Measurements from ENCODE around the gene FBXO3. TPM values are rescaled to one million over a fixed set of nuclear protein-coding genes. Genes with fewer than 3 reads are reported as not detected.

Gene FBXO3
- total and polyA plus RNA-seq, 9 of the 15 experiments (the other 6 are each of a cell fraction or from before 2014, with no cell fraction given), result 11.6 to 59.3 (median 29.2) TPM

- TF ChIP-seq FOXK1 (CRISPR knock-in tag; IDR thresholded peaks at IDR 0.05; ENCODE audit: borderline replicate concordance) (no peak), SLC30A9 (CRISPR knock-in tag; IDR thresholded peaks at IDR 0.05) (no peak), ETV1 (tag; conservative IDR thresholded peaks at IDR 0.05; ENCODE audit: low read depth) (no peak), NFE2 (IDR thresholded peaks at IDR 0.05; ENCODE audit: low read depth) (peak; percentile 50; the same call in 1 of the 2 replicates), RERE (CRISPR knock-in tag; IDR thresholded peaks at IDR 0.05; ENCODE audit: borderline replicate concordance) (peak; percentile 68; the same call in 1 of the 2 replicates), NCOA4 (IDR thresholded peaks at IDR 0.05; ENCODE audit: partially characterized antibody) (no peak), PHB2 (IDR thresholded peaks at IDR 0.05; ENCODE audit: low read depth) (no peak), BRD4 (IDR thresholded peaks at IDR 0.05) (no peak), NR4A1 (CRISPR knock-in tag; IDR thresholded peaks at IDR 0.05) (no peak), NR4A1 (tag; IDR thresholded peaks at IDR 0.05) (no peak), MECOM (CRISPR knock-in tag; IDR thresholded peaks at IDR 0.05) (peak; percentile 23; the same call in 1 of the 2 replicates), ID3 (CRISPR knock-in tag; IDR thresholded peaks at IDR 0.05) (no peak), ID3 (tag; IDR thresholded peaks at IDR 0.05) (peak; percentile 72; the same call in 1 of the 2 replicates), CCNT2 (IDR thresholded peaks at IDR 0.05; ENCODE audit: borderline replicate concordance, extremely low read depth, insufficient read length, low read depth, low read length) (peak; percentile 54), ZNF395 (CRISPR knock-in tag; IDR thresholded peaks at IDR 0.05) (0 out of 2 replicates have a peak, but pooled peaks have one; percentile 6), NCOR1 (IDR thresholded peaks at IDR 0.05) (peak; percentile 51), E4F1 (CRISPR knock-in tag; IDR thresholded peaks at IDR 0.05; ENCODE audit: borderline replicate concordance) (no peak), ZNF57 (CRISPR knock-in tag; IDR thresholded peaks at IDR 0.05) (no peak), ESRRA (IDR thresholded peaks at IDR 0.05; ENCODE audit: borderline replicate concordance, low read depth) (peak; percentile 93)
These were observed 51.0 kb downstream of the FBXO3 start (continued) for GRCh38 chr11:33723238-33723881.
